GM19240 (cell line): ENCODE measurements around the gene GNAO1.

ENCODE experiments used
- DNase-seq: peaks from one replicate; pipeline ENCODE4 v3.0.0; 2011; ENCODE audit warnings: low spot score; ENCODE audit not compliant: insufficient read length

Gene GNAO1

GRCh38 chr16:56288019-56288418 is 96.7 kb downstream of the GNAO1 start:
- DNase-seq: no peak

GRCh38 chr16:56289416-56289815 is 98.1 kb downstream of the GNAO1 start:
- no peak for DNase-seq

DNA sequence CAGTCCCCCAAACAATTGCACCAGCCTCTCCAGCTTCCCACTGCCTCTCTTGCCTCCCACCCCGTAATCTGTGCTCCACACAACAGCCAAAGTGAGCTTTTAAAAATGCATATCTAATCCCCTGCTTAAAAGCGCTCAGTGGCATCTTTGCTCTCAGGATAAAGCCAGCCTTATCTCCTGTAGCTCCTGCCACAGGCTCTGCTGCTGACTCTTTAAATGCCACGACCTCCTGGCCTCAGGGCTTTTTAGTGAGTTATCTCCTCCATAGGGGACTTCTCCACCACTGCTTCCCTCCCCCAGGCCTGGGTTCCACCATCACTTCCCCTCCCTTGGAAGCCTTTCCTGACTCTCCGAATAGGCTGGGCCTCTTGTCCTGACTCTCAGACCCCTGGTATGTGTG is 98.6 kb downstream of the GNAO1 start:
- no peak for DNase-seq

DNA sequence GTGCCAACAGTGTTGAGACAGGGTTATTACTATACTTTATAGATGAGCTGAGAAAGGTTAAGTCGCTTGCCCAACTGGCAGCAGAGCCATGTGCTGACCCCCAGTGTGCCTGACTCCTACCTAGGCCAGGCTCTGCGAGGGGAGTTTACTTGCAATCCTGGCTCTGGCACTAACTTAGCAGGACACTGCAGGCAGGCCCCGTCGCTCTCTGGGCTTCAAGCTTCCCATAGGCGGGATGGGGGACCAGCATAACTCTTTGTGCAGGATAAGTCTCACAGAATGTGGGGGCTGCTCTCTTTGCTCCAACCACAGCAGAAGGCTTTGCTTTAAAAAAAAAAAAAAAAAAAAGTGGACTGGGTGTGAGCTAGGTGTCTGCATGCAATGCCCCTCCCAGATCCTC is 102.7 kb downstream of the GNAO1 start:
- DNase-seq: no peak

DNA sequence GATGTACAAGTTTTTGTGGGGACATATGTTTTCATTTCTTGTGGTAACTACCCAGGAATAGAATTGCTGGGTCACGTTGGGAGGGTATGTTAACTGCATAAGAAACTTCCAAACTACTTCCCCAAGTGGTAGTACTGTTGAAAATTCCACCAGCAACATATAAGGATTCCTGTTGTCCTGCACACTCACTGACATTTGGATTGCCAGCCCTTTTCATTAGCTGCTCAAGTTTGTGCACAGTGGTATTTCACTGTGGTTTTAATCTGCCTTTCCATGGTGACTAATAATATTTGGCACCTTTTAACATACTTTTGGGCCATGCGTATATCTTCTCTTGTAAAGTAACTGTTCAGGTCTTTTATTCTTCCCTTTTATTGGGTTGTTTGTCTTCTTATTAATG is 103.3 kb downstream of the GNAO1 start:
- DNase-seq: no peak

DNA sequence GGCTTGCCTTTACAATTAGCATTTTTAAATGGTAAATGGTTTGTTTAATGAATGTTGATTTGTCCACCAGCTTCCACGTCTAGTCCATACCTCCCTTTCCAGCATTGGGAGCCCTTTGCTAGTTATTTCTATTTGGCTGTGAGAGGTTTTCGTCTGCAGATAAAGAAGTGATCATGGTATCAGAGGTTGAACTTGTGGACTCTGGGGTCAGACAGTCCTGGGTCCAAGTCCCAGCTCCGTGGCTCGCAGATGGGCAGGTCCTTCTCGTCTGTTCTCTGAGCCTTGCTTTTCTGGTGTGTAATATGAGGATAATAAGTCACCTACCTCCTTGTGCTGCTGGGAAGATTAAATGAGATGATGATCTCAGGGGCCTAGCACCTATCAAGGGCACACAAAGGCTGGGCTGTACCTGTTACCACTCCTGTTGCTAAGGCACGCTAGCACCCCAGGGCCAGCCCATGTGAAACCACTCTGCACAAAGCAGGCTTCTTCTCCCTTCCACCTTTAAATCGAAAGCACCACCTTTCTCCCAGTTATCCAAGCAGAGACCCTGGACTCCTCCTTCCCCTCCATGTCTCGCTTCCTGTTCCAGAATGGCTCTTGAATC is 103.9 kb downstream of the GNAO1 start:
- DNase-seq: no peak

- no peak for DNase-seq
These were observed 104.6 kb downstream of the GNAO1 start for GRCh38 chr16:56295739-56296527.

DNA sequence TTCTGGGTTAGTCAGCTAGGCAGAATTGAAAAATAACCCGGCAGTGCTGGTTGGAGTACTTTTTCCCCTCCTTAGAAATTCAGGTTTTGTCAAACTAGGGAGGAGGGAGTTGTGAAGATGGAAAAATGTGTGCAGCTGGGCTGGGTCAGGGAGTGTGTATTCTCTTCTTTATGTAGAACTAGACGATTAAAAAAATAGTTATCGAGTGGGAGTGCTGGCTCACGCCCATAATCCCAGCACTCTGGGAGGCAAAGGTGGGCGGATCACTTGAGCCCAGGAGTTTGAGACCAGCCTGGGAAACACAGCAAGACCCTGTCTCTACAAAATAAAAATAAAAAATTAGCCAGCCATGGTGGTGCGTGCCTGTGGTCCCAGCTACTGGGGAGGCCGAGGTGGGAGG is 106.4 kb downstream of the GNAO1 start:
- no peak for DNase-seq

DNA sequence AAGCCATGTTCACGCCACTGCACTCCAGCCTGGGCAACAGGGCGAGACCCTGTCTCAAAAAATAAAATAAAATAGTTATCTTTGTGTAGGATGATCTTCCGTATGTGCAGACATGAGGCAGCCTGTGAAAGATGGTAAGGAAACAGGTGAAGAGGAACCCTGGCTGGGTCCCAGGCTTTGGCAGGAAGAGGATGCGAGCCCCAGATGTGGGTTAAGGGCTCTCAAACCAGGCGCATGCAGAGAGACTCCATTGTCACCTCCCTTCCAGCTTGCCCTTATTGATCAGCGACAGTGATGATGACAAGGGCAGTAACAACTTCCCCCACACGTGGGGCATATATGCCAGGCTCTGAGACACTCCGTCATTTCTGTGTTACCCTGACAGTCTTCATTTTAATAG is 106.8 kb downstream of the GNAO1 start:
- no peak for DNase-seq

DNA sequence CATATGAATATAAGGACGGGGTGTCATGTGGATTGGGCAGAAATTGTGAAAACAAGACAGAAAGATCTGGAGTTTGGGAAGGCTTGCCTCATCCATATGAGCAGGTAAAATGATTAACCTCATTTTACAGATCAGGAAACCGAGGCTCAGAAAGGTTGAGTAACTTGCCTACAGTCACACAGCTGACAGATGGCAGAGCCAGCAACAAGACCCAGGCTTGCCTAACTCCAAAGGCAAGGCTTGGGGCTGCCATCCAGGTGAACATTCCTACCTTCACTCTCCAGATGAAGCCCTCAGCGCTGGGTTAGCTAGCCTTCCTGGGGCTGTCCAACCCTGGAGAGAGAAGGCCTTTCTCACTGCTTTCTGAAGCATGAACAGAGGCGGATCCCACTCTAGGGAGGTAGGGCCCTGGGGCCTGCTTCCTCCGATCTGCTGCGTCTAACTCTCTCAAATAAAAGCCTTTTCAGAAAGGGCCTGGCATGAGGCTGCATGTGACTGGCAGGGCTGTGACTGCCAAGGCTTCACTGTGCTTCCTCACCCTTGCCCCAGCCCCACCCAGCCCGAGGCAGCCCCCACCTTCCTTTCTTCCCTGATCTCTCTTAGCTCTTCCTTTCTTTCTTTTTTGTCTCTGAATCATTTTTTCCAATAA is 107.8 kb downstream of the GNAO1 start:
- DNase-seq: no peak

- no peak for DNase-seq
These were observed 108.9 kb downstream of the GNAO1 start for GRCh38 chr16:56300242-56300623.

DNA sequence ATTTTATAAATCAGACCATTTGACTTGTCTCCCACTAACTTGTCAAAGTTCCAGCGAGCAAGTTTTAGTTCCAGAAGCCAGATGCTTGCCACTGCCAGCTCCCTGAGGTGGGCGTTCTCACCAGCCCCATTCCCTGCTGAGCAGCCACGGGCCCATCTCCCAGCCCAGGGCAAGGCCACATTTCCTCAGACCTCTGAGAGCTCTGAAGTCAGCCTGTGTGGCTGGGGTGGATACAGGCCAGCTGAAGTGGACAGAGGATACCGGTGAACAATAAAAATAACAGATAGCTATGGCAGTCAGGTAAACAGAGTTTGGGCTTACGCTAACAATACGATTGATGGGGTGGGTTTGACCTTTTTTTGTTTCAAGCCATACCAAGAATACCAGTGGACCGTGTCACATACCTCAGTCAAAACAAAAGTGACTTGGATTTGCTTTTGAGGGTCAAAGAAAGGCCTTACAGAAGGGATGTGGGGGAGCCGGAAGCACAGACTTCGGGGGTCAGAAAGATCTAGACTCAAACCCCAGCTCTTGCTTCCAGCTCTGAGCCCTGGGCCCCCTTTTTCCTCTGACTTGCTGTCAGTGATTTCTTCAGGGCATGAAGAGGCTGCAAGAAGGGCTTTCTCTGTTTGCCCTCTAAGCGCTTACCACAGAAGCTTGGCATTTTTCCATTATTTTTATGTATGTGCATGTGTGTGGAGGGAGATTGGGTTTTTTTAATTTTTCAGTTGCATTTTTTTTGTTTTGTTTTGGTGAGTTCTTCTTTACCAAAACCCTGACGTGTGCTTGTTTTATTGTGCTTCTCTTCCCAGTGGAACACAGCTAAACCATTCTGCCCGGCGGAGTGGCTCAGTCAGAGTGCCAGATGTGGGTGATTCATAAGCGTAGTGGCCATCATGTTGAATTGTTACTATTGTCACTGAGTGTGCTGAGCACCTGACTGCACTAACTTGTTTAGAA is 109.9 kb downstream of the GNAO1 start:
- DNase-seq: no peak

- no peak for DNase-seq
These were observed 111.2 kb downstream of the GNAO1 start for GRCh38 chr16:56302506-56302905.

DNA sequence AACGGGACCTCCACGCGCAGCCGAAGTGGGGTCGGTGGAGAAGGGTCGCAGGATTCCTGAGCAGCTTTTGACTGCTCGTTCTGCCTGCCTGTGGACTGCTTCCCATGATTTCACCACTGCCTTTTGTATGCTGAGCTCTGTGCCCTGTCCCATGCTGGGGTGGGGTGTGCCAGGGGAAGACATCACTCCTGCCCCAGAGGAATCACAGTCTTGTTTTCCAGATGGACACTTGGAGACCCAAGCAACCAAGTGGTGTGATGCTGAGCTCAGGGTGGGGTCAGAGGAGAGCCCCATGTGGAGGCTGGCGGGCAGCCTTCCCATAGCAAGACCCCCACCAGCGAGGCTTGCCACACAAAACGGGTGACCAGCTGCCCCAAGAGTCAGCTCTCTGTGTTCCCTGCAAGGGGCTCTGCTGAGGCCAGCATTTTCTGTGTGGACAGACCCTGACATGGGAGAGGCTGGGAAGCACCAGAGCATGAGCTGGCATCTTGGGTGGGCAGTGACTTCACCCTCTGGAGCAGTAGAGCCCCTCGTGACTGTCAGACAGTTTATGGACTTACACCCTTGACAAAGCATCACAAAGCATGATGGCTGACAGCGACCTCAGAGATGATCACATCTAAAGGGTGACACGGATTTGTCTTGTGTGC is 111.9 kb downstream of the GNAO1 start:
- no peak for DNase-seq

- no peak for DNase-seq
These were observed 112.6 kb downstream of the GNAO1 start for GRCh38 chr16:56303880-56304279.

- DNase-seq: no peak
These were observed 114.8 kb downstream of the GNAO1 start for GRCh38 chr16:56305956-56306565.

DNA sequence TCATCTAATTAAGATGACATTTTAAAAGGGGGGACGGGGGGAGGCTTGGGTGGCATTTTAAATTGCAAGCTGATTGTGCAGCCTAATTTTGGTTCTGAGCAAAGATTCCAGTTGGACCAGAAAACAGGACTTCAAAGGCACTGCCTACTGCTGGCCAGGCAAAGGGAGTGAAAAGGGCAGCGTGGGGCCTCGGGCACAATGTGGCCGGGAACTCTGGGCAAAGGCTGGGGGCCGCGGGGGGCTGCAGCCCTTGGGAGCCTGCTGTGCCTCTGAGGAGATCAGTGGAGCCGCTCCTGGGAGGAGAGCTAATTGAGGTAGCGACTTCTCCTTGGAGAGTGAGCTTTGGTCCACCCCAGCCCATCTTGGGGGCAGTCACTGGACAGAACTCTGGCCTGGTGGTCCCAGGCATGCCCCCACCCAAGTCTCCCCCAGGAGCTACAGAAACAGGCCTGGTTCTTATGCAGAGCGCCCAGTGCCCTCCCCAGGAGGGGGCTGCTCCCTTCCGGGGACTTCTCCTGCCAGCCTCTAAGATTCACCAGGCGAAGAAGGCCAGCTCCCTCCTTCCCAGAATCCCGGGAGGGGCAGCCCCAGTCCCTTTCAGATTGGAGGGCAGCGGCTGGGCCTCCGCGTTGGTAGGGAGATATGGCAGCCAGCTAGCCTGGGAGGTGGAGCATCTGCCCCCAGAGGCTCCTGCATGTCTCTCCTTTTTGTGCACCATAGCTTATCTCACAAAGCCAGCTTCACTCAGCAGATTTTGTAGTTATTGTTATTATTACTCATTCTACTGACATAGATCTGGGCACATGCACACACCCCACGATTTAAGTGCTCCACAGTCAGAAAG is 115.6 kb downstream of the GNAO1 start:
- DNase-seq: no peak

- no peak for DNase-seq
These were observed 116.2 kb downstream of the GNAO1 start for GRCh38 chr16:56307534-56307873.

- no peak for DNase-seq
These were observed 117.7 kb downstream of the GNAO1 start for GRCh38 chr16:56309008-56309407.

GRCh38 chr16:56310690-56311089 is 119.4 kb downstream of the GNAO1 start:
- no peak for DNase-seq
